ENCODE results near the gene KLF16.
A peak's percentile ranks its signal among the peaks of the same experiment; 100 is the strongest.

The KLF16 gene

DNA sequence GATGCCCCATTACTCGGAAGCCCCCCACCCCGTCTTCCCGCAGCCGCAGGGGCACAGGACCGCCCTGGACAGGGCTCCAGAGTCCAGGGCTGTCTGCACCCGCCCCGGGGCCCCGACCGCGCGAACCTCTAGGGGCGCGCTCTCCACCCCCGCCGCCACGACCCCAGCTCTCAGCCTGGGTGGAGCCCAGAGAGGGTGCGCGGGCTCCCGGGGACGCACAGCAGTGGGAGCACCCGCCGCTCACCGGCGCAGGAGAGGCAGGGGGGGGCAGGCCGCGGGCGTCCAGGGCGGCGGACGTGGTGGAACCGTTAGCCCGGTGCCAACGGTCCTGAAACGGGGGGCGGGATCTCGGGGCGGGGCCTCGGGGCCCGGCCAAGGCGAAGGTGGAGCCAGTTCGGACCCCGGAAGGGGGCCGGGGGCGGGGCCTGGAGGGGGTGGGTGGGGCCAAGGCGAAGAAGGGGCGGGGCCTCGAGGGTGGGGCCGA is 51.4 kb downstream of the KLF16 start, which contains the start of gene ATP8B3:
TSS of gene ATP8B3 (minus strand) at position 335 of the 484 bp plus-strand sequence. CDS start 540 bp downstream, outside the sequence.
- peak in 7 of 56 donors; percentile 17 to 86 (median 50) for DNase-seq

DNA sequence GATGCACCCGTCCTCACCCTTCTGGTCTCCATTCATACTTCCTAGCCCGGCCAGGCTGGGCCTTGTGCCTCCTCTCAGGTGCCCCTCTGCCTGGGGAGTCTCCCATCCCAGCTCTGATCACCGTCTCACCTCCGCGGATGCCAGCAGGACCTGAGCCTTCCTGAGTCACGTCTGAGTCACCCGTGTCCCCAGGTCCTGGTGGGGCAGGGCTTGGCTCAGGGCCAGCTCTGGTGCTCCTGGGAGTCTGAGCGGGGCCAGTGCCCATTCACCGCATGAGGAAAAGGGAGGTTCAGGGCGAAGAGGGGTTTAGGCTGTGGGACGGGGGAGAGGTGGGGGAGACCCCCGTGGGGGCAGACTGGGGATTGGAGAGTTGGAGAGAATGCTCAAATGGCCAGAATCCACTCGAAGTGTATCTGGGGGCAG is 51.9 kb downstream of the KLF16 start:
- DNase-seq, result peak in 2 of 56 donors; percentile 10 to 37

DNA sequence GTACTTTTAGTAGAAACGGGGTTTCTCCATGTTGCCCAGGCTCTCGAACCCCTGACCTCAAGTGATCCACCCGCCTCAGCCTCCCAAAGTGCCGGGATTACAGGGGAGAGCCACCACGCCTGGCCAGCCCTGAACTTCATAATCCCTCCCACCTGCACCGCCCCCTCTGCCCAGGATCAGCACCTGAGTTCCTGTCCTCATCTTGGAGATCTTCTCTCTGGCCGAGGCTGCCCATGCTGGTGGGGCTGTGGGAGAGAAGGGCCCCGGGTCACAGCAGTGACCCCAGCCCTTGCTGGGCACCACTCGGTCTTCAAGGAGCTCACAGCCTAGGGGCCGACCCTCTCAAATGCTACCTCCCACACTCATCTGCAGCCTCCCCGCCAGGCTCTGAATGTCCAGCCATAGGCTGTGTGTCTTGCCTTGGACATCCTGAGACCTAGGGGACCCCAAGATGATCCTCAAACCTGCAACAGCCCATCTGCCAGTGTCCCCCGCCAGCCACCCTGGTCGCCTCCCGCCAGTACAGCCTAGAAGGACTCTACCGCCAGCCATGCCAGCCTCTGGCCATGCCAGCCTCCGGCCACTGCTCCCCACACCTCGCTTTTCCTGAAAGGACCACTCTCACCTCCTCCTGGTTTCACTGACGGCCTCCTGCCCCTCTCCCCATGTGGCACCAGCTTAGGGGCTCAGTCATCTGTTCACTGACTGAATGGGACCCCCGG is 52.8 kb downstream of the KLF16 start:
- no peak for DNase-seq

DNA sequence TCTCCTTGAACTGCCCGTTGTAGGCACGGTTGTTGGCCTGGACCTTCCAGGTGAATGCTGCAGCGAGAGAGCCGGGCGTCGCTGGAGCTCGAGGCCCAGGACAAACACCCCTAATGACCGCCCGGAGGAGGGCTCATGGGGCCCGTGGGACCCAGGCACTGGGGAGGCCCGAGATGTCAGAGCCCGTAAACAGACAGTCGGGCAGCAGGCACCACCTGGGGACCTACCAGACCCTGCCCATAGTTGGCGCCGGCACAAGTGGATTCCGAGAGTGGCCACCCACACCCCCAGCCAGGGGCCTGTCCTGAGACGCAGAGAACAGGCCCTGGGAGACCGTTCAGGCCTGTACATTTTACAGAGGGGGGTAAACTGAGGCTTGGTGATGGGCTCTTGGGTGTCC is 53.7 kb downstream of the KLF16 start:
- DNase-seq, result no peak

- DNase-seq, result no peak
These were observed 55.0 kb downstream of the KLF16 start for GRCh38 chr19:1808395-1808731.

- no peak for DNase-seq
These were observed 55.5 kb downstream of the KLF16 start for GRCh38 chr19:1807695-1808394.

- DNase-seq, result no peak
These were observed 56.2 kb downstream of the KLF16 start for GRCh38 chr19:1807030-1807694.

DNA sequence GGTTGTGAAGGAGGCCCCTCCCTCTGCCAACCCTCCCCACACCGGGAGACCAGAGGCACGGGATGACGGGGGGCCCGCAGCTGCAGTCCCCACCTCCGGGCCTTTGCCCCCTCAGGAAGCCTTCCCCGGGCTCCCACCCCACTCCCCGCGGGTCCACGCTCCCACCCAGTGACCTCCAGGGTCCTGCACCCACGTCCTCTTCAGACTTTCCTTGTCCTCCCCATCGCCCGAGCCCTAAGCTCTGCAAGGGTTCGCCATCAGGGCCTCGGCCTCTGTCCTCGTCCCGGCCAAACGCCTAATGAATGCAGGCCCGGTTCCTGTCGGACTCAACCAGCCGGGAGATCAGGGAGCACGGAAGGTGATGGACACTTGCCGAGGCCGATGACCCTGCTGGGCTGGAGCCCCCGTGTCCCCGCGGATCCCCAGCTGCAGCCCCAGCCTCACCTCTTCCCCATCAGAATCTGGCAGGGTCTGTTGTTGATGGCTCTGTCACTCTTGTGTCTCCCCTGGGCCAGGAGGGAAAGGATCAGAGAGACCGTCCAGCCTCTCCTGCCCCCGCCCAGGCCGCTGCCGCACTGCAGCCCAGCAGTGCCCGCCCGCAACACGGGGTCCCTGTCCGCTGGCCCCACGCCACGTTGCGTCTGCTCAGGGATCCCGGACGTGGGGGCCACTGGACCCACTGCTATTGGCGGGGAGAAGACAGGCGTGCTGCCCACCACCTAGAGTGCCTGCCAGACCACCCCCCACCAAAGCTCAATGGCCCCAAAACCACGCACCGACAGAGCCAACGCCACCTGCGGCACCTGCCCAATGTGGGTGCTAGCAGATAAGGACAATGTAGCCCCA is 57.0 kb downstream of the KLF16 start:
- no peak for DNase-seq

GRCh38 chr19:1805401-1806183 is 57.8 kb downstream of the KLF16 start:
- DNase-seq, result no peak

- no peak for DNase-seq
These were observed 58.5 kb downstream of the KLF16 start for GRCh38 chr19:1804858-1805257.

Measured in nucleus accumbens (tissue), 56 donors.